H1 (cell line): ENCODE results near the gene SAMD9L. TPM values are rescaled to one million over a fixed set of nuclear protein-coding genes. Genes with fewer than 3 reads are reported as not detected.

Experiments
- CTCF ChIA-PET: fragments of 300-600 bp; sonication (Branson Sonifier 250); formaldehyde crosslinking; loops from one replicate; lab custom pipeline; 2021; ENCODE audit not compliant: partially characterized antibody; lab: Charles Lee
- POLR2A ChIA-PET: fragments of 300-600 bp; sonication (Branson Sonifier 250); formaldehyde crosslinking; loops from one replicate; lab custom pipeline; 2021; ENCODE audit warnings: inconsistent platforms; ENCODE audit not compliant: partially characterized antibody; lab: Charles Lee
- DNase-seq, 2 experiments: peaks; one replicate each; pipeline versions ENCODE4 v3.0.0 to v3.0.0-alpha.2; 2010 to 2022; ENCODE audit warnings: low spot score in 2 of 2, low read depth in 1 of 2, mixed read lengths in 1 of 2
- FAIRE-seq: peaks from 2 replicates; lab custom pipeline; 2011; peaks lifted over from hg19 to GRCh38; lab: Jason Lieb, UNC
- H2AFZ ChIP-seq: 2 replicates; pipeline ENCODE4 v1.8.1; 2012; ENCODE audit warnings: low read length, inconsistent platforms
- H2AK5ac ChIP-seq: 2 replicates; pipeline ENCODE4 v1.6.1; 2013; ENCODE audit warnings: low read depth, low read length
- H2BK120ac ChIP-seq: replicated peaks from 2 replicates; pipeline ENCODE3; 2013; ENCODE audit warnings: low read depth, low read length, inconsistent platforms
- H2BK12ac ChIP-seq: 2 replicates; pipeline ENCODE4 v1.6.1; 2013; ENCODE audit warnings: low read depth, low read length
- H2BK15ac ChIP-seq: 2 replicates; pipeline ENCODE4 v1.6.1; 2013; ENCODE audit warnings: low read length
- H2BK20ac ChIP-seq: 2 replicates; pipeline ENCODE4 v1.6.1; 2013; ENCODE audit warnings: low read length
- H2BK5ac ChIP-seq: 2 replicates; pipeline ENCODE4 v1.6.1; 2013; ENCODE audit warnings: low read depth, low read length
- H3K14ac ChIP-seq: 2 replicates; pipeline ENCODE4 v1.6.1; 2013; ENCODE audit warnings: inconsistent platforms; ENCODE audit not compliant: insufficient read length
- H3K18ac ChIP-seq: 2 replicates; pipeline ENCODE4 v1.6.1; 2013; ENCODE audit warnings: low read length; ENCODE audit errors: extremely low read depth
- H3K23ac ChIP-seq: 2 replicates; pipeline ENCODE4 v1.6.1; 2013; ENCODE audit warnings: inconsistent platforms; ENCODE audit not compliant: insufficient read length
- H3K23me2 ChIP-seq: 2 replicates; pipeline ENCODE4 v1.6.1; 2013; ENCODE audit warnings: low read depth, low read length
- H3K27ac ChIP-seq: 2 replicates; pipeline ENCODE4 v1.6.1; 2011; ENCODE audit warnings: low read depth, low read length, inconsistent platforms
- H3K27me3 ChIP-seq, 4 experiments: replicated peaks in 1 of 4; 1 replicate in 1 of 4; 2 replicates in 3 of 4; pipeline versions ENCODE4 v1.6.1 to v1.8.1; 2011 to 2013; ENCODE audit warnings: low read length in 3 of 4, mild to moderate bottlenecking in 3 of 4, inconsistent platforms in 2 of 4, mixed read lengths in 2 of 4, moderate library complexity in 1 of 4; ENCODE audit not compliant: control insufficient read depth in 3 of 4, insufficient read depth in 3 of 4; ENCODE audit errors: extremely low read depth in 1 of 4
- H3K36me3 ChIP-seq, 4 experiments: 2 replicates each; pipeline versions ENCODE4 v1.6.1 to v1.8.1; 2011 to 2013; ENCODE audit warnings: mild to moderate bottlenecking in 4 of 4, low read length in 3 of 4, moderate library complexity in 2 of 4, control low read depth in 1 of 4, inconsistent platforms in 1 of 4; ENCODE audit not compliant: insufficient read depth in 4 of 4, control insufficient read depth in 2 of 4
- H3K4ac ChIP-seq: replicated peaks from 2 replicates; pipeline ENCODE3; 2013; ENCODE audit warnings: low read length, low read depth, mixed read lengths, inconsistent platforms; ENCODE audit not compliant: insufficient read length
- H3K4me1 ChIP-seq, 4 experiments: replicated peaks in 1 of 4; 1 replicate in 1 of 4; 2 replicates in 3 of 4; pipeline versions ENCODE4 v1.6.1 to v1.8.1; 2011 to 2013; ENCODE audit warnings: low read length in 3 of 4, inconsistent platforms in 2 of 4, mixed read lengths in 1 of 4; ENCODE audit not compliant: insufficient read depth in 4 of 4, control insufficient read depth in 3 of 4
- H3K4me2 ChIP-seq, 2 experiments: 2 replicates each; pipeline versions ENCODE4 v1.6.1 to v1.8.1; 2011 to 2013; ENCODE audit warnings: low read depth in 2 of 2, low read length in 2 of 2, control low read depth in 1 of 2, inconsistent platforms in 1 of 2, mild to moderate bottlenecking in 1 of 2; ENCODE audit not compliant: insufficient read depth in 1 of 2
- H3K4me3 ChIP-seq, 4 experiments: fragments of 200-600, 300-600 bp in 1 of 4; sonication (generic), shearing (Covaris generic), sonication (Bioruptor Twin) in 1 of 4; 2 replicates each; pipeline versions ENCODE4 v1.5.1 to v1.8.1; 2011 to 2016; ENCODE audit warnings: low read length in 4 of 4, low read depth in 3 of 4, control low read depth in 2 of 4, inconsistent platforms in 2 of 4, mild to moderate bottlenecking in 2 of 4, mixed read lengths in 1 of 4, moderate library complexity in 1 of 4; ENCODE audit not compliant: insufficient read depth in 2 of 4; ENCODE audit errors: extremely low read depth in 1 of 4
- H3K56ac ChIP-seq: replicated peaks from 2 replicates; pipeline ENCODE3; 2013; ENCODE audit warnings: low read depth, mild to moderate bottlenecking, mixed read lengths, low read length, inconsistent platforms; ENCODE audit not compliant: insufficient read length
- H3K79me1 ChIP-seq: 2 replicates; pipeline ENCODE4 v1.6.1; 2013; ENCODE audit warnings: low read depth, low read length, control low read depth
- H3K79me2 ChIP-seq, 2 experiments: 2 replicates each; pipeline versions ENCODE4 v1.6.1 to v1.8.1; 2012 to 2013; ENCODE audit warnings: low read length in 2 of 2, mild to moderate bottlenecking in 2 of 2, inconsistent platforms in 1 of 2; ENCODE audit not compliant: insufficient read depth in 2 of 2, control insufficient read depth in 1 of 2
- H3K9ac ChIP-seq, 4 experiments: replicated peaks in 1 of 4; 1 replicate in 1 of 4; 2 replicates in 3 of 4; pipeline versions ENCODE4 v1.6.1 to v1.8.1; 2011 to 2013; ENCODE audit warnings: low read depth in 3 of 4, low read length in 3 of 4, control low read depth in 2 of 4, mild to moderate bottlenecking in 2 of 4, moderate library complexity in 2 of 4, inconsistent platforms in 1 of 4; ENCODE audit errors: extremely low read depth in 1 of 4
- H3K9me3 ChIP-seq, 2 experiments: 2 replicates each; pipeline versions ENCODE4 v1.6.1 to v1.8.1; 2012 to 2013; ENCODE audit warnings: mild to moderate bottlenecking in 2 of 2, moderate library complexity in 2 of 2, control low read depth in 1 of 2, inconsistent platforms in 1 of 2, low read depth in 1 of 2, low read length in 1 of 2, mixed read lengths in 1 of 2; ENCODE audit not compliant: insufficient read depth in 2 of 2
- H4K20me1 ChIP-seq, 2 experiments: replicated peaks in 1 of 2; 2 replicates each; pipeline versions ENCODE3 to v1.8.1; 2011 to 2013; ENCODE audit warnings: inconsistent platforms in 2 of 2, low read length in 2 of 2, mild to moderate bottlenecking in 1 of 2; ENCODE audit not compliant: insufficient read depth in 2 of 2, control insufficient read depth in 1 of 2
- H4K5ac ChIP-seq: 2 replicates; pipeline ENCODE4 v1.6.1; 2013; ENCODE audit warnings: low read length, low read depth, mixed read lengths, inconsistent platforms; ENCODE audit not compliant: insufficient read length
- H4K8ac ChIP-seq: 2 replicates; pipeline ENCODE4 v1.8.0; 2013; ENCODE audit warnings: mild to moderate bottlenecking, moderate library complexity, low read length, inconsistent platforms; ENCODE audit not compliant: insufficient read depth; ENCODE audit errors: extremely low read depth
- H4K91ac ChIP-seq: replicated peaks from 2 replicates; pipeline ENCODE3; 2013; ENCODE audit warnings: low read length, mixed read lengths, inconsistent platforms; ENCODE audit not compliant: insufficient read length
- CBX5 ChIP-seq: fragments of 300-800, 300-1000 bp; sonication (generic); IDR thresholded peaks from 2 replicates; pipeline ENCODE4 v1.7.1; 2016; ENCODE audit warnings: antibody characterized with exemption, low read length, low read depth
- EZH2 ChIP-seq: fragments of 200-600 bp; sonication (generic); IDR thresholded peaks from 2 replicates; pipeline ENCODE4 v1.7.1; 2012; ENCODE audit warnings: low read depth, mild to moderate bottlenecking, moderate library complexity, low read length, inconsistent platforms; ENCODE audit not compliant: severe bottlenecking
- MAFK ChIP-seq: IDR thresholded peaks from 2 replicates; pipeline ENCODE4 v1.6.1; 2012; ENCODE audit warnings: low read depth, mild to moderate bottlenecking, improper control_type of control experiment, low read length
- NRF1 ChIP-seq: IDR thresholded peaks from 2 replicates; pipeline ENCODE4 v1.6.1; 2011; ENCODE audit warnings: mild to moderate bottlenecking, low read depth, low read length, improper control_type of control experiment
- RFX5 ChIP-seq: IDR thresholded peaks from 2 replicates; pipeline ENCODE4 v1.6.1; 2011; ENCODE audit warnings: low read depth, low read length, improper control_type of control experiment, borderline replicate concordance
- RNF2 ChIP-seq: fragments of 200-900, 300-1000 bp; sonication (generic); IDR thresholded peaks from 2 replicates; pipeline ENCODE4 v1.7.1; 2016; ENCODE audit warnings: borderline replicate concordance, low read depth, mild to moderate bottlenecking, antibody characterized with exemption, low read length; ENCODE audit not compliant: poor library complexity, severe bottlenecking; ENCODE audit errors: missing control alignments
- TEAD4 ChIP-seq: IDR thresholded peaks from 2 replicates; pipeline ENCODE4 v1.6.1; 2012; ENCODE audit warnings: low read depth, low read length, inconsistent platforms, mixed read lengths
- USF2 ChIP-seq: IDR thresholded peaks from 2 replicates; pipeline ENCODE4 v1.6.1; 2011; ENCODE audit warnings: low read length, improper control_type of control experiment
- WGBS, 2 experiments: shearing (Covaris generic) in 1 of 2; methylation state at CpG; one replicate each; pipeline versions ENCODE4 v1.1.6 to v1.1.7; 2013 to 2015; ENCODE audit warnings: low lambda C conversion rate in 2 of 2, mixed read lengths in 2 of 2, inconsistent platforms in 1 of 2, low coverage in 1 of 2, missing lambda C conversion rate in 1 of 2; ENCODE audit not compliant: insufficient replicate concordance in 2 of 2, insufficient coverage in 1 of 2, insufficient read length in 1 of 2; ENCODE audit errors: extremely low coverage in 1 of 2, missing lambda C conversion rate in 1 of 2; 5-methylcytosine and 5-hydroxymethylcytosine counted together
- polyA plus RNA-seq, 7 experiments: library from polyadenylated mRNA; depleted of rRNA in 3 of 7; stranded (reverse) in 5 of 7; unstranded in 2 of 7; fragments of >200 nt in 5 of 7; fragments of 200-250 nt in 2 of 7; gene quantifications; 1 replicate in 5 of 7; 2 replicates in 1 of 7; 4 replicates in 1 of 7; pipeline versions ENCODE4 v1.2.1 to v1.2.3, GENCODE V29; 2011 to 2013; ENCODE audit warnings: missing spikeins in 2 of 7, mixed read lengths in 2 of 7
- total RNA-seq: library from RNA; stranded (reverse); fragmentation: NEBNext Ultra II Directional; extraction: Animal tissue kit (Norgen Biotek cat#: 25700); gene quantifications from 2 replicates; pipeline ENCODE4 v1.2.1, GENCODE V29; 2021
- TF ChIP-seq, protein P1 (sequence below), 3 experiments: IDR thresholded peaks; 1 replicate in 2 of 3; 2 replicates in 1 of 3; pipeline versions ENCODE4 v1.5.1 to v1.6.1; 2011; ENCODE audit warnings: low read length in 3 of 3, mild to moderate bottlenecking in 3 of 3, inconsistent platforms in 2 of 3, low read depth in 1 of 3, moderate library complexity in 1 of 3; ENCODE audit not compliant: insufficient read depth in 1 of 3; ENCODE audit errors: control extremely low read depth in 1 of 3

Gene SAMD9L
- total and polyA plus RNA-seq, 2 of the 8 experiments (the other 6 are each of a cell fraction or from before 2014, with no cell fraction given) = not detected

- TF ChIP-seq RFX5 = no peak
These were observed 2.8 kb downstream of the SAMD9L start (continued) for GRCh38 chr7:93145354-93145753.

DNA sequence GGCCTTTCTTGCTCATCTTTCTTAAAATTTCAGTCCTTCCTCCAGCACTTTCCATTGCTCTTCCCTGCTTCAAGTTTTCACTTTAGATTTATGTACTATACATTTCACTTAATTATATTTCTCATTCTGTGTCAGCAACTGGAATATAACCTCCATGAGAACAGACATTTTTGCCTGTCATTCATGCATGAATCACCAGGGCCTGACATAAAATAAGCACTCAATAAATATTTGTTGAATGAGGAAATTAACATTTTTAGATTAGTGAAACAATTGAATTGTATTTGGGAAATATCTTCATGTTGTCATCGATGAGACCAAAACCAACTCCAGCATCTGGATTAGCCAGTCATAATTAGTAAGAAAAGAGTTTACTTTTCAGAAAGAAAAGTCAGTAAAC, 6.1 kb downstream of the SAMD9L start:
- H3K27ac ChIP-seq = no peak overlapping the region
- no peaks in the 10 kb centered on the region for H3K23me2 ChIP-seq
- no peaks in the 10 kb centered on the region for H4K20me1 ChIP-seq
- H2BK120ac ChIP-seq = no peak overlapping the region
- no peak overlapping the region for H2BK12ac ChIP-seq
- no peak overlapping the region for H3K14ac ChIP-seq
- H3K56ac ChIP-seq = no peak overlapping the region
- H2BK15ac ChIP-seq = no peak overlapping the region
- CTCF ChIA-PET = no interaction called here
- H4K91ac ChIP-seq = no peak overlapping the region
- no peaks in the 10 kb centered on the region for H3K27me3 ChIP-seq
- H2BK5ac ChIP-seq = no peak overlapping the region
- DNase-seq = no peak
- H3K9ac ChIP-seq = no peak overlapping the region
- H3K36me3 ChIP-seq = no peaks in the 10 kb centered on the region
- H3K79me1 ChIP-seq = no peaks in the 10 kb centered on the region
- no peak overlapping the region for H3K4ac ChIP-seq
- WGBS, 2 experiments = 75% methylated on average over 1 of the region's 1 CpG; no CpG with 5 or more reads in 1 of the 2 experiments
- H2AK5ac ChIP-seq = no peak overlapping the region
- H3K18ac ChIP-seq = no peak overlapping the region
- no peak overlapping the region for H3K23ac ChIP-seq
- H3K9me3 ChIP-seq = no peaks in the 10 kb centered on the region
- FAIRE-seq = no peak
- H3K79me2 ChIP-seq = no peaks in the 10 kb centered on the region
- no peak overlapping the region for H4K8ac ChIP-seq
- H4K5ac ChIP-seq = no peak overlapping the region
- no peaks in the 10 kb centered on the region for H3K4me1 ChIP-seq
- H3K4me3 ChIP-seq = no peak overlapping the region
- POLR2A ChIA-PET = no interaction called here
- H2BK20ac ChIP-seq = no peak overlapping the region
- no peak overlapping the region for H2AFZ ChIP-seq
- no peak overlapping the region for H3K4me2 ChIP-seq
- TF ChIP-seq, protein P1, sequence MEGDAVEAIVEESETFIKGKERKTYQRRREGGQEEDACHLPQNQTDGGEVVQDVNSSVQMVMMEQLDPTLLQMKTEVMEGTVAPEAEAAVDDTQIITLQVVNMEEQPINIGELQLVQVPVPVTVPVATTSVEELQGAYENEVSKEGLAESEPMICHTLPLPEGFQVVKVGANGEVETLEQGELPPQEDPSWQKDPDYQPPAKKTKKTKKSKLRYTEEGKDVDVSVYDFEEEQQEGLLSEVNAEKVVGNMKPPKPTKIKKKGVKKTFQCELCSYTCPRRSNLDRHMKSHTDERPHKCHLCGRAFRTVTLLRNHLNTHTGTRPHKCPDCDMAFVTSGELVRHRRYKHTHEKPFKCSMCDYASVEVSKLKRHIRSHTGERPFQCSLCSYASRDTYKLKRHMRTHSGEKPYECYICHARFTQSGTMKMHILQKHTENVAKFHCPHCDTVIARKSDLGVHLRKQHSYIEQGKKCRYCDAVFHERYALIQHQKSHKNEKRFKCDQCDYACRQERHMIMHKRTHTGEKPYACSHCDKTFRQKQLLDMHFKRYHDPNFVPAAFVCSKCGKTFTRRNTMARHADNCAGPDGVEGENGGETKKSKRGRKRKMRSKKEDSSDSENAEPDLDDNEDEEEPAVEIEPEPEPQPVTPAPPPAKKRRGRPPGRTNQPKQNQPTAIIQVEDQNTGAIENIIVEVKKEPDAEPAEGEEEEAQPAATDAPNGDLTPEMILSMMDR (IDR thresholded peaks at IDR 0.05; ENCODE audit: control extremely low read depth in 1 of 3, insufficient read depth in 1 of 3, low read depth in 1 of 3, low read length in 3 of 3) = no peak
- TF ChIP-seq RNF2 = no peak
- no peak for TF ChIP-seq CBX5
- TF ChIP-seq NRF1 = no peak
- TF ChIP-seq TEAD4 = no peak
- no peak for TF ChIP-seq USF2
- TF ChIP-seq EZH2 = no peak
- TF ChIP-seq MAFK = no peak
